SU-DHL-6 (cell line): ENCODE data around the gene PPM1M.

Experiments
- H2AFZ ChIP-seq: fragments of 200-600 bp; sonication (generic); 2 replicates; pipeline ENCODE4 v1.6.1; 2014; ENCODE audit warnings: low read depth, mild to moderate bottlenecking, moderate library complexity, mixed read lengths, antibody characterized with exemption, low read length; ENCODE audit not compliant: severe bottlenecking
- H3F3A ChIP-seq: fragments of 200-600 bp; shearing (Covaris generic); 2 replicates; pipeline ENCODE4 v1.6.0; 2016; ENCODE audit warnings: antibody characterized with exemption, mild to moderate bottlenecking; ENCODE audit not compliant: insufficient read depth
- H3K27ac ChIP-seq: fragments of 200-600 bp; sonication (generic); 2 replicates; pipeline ENCODE4 v1.5.1; 2016; ENCODE audit warnings: low read depth, mild to moderate bottlenecking, low read length, moderate library complexity, mixed read lengths
- H3K27me3 ChIP-seq: fragments of 200-600 bp; sonication (generic), shearing (Covaris generic); 2 replicates; pipeline ENCODE4 v1.6.0; 2014; ENCODE audit warnings: mild to moderate bottlenecking, low read length
- H3K36me3 ChIP-seq: fragments of 200-600 bp; sonication (generic); 2 replicates; pipeline ENCODE4 v1.6.1; 2014; ENCODE audit warnings: mild to moderate bottlenecking, low read length, mixed read lengths
- H3K4me2 ChIP-seq: fragments of 300-600, 200-600 bp; shearing (Covaris generic), sonication (generic); 2 replicates; pipeline ENCODE4 v1.6.0; 2014; ENCODE audit warnings: low read length, low read depth, mild to moderate bottlenecking; ENCODE audit not compliant: poor library complexity, severe bottlenecking
- H3K4me3 ChIP-seq: fragments of 200-600 bp; sonication (generic); 2 replicates; pipeline ENCODE4 v1.5.1; 2014; ENCODE audit warnings: antibody characterized with exemption, low read length, mild to moderate bottlenecking, mixed read lengths; ENCODE audit not compliant: insufficient read depth, poor library complexity, severe bottlenecking
- H3K79me2 ChIP-seq: fragments of 200-600 bp; sonication (generic); 2 replicates; pipeline ENCODE4 v1.6.1; 2014; ENCODE audit warnings: mild to moderate bottlenecking, low read length, moderate library complexity; ENCODE audit not compliant: insufficient read depth
- H3K9ac ChIP-seq: fragments of 200-600 bp; sonication (generic); 2 replicates; pipeline ENCODE4 v1.7.0; 2014; ENCODE audit warnings: mild to moderate bottlenecking, low read length
- H3K9me2 ChIP-seq: fragments of 200-600 bp; sonication (generic); replicated peaks from 2 replicates; pipeline ENCODE4 v1.6.1; 2014; ENCODE audit warnings: low read length; ENCODE audit not compliant: insufficient read depth
- H3K9me3 ChIP-seq: fragments of 200-600 bp; sonication (generic); 2 replicates; pipeline ENCODE4 v1.6.1; 2014; ENCODE audit warnings: low read length, mixed read lengths; ENCODE audit not compliant: insufficient read depth
- H4K20me1 ChIP-seq: fragments of 200-600 bp; sonication (generic); 2 replicates; pipeline ENCODE4 v1.6.1; 2014; ENCODE audit warnings: low read depth, mild to moderate bottlenecking, antibody characterized with exemption, low read length, moderate library complexity, mixed read lengths
- EZH2phosphoT487 ChIP-seq: fragments of 200-600 bp; sonication (generic), shearing (Covaris generic); conservative IDR thresholded peaks from 2 replicates; pipeline ENCODE4 v1.6.1; 2018; ENCODE audit warnings: mild to moderate bottlenecking, antibody characterized with exemption, low read length, moderate library complexity, mixed read lengths
- TF ChIP-seq, protein P1 (sequence below): fragments of 200-600 bp; sonication (generic); IDR thresholded peaks from one replicate; pipeline ENCODE4 v1.5.1; 2017; ENCODE audit warnings: antibody characterized with exemption, mild to moderate bottlenecking, low read length, moderate library complexity; ENCODE audit not compliant: insufficient read depth, poor library complexity, severe bottlenecking

Gene PPM1M

DNA sequence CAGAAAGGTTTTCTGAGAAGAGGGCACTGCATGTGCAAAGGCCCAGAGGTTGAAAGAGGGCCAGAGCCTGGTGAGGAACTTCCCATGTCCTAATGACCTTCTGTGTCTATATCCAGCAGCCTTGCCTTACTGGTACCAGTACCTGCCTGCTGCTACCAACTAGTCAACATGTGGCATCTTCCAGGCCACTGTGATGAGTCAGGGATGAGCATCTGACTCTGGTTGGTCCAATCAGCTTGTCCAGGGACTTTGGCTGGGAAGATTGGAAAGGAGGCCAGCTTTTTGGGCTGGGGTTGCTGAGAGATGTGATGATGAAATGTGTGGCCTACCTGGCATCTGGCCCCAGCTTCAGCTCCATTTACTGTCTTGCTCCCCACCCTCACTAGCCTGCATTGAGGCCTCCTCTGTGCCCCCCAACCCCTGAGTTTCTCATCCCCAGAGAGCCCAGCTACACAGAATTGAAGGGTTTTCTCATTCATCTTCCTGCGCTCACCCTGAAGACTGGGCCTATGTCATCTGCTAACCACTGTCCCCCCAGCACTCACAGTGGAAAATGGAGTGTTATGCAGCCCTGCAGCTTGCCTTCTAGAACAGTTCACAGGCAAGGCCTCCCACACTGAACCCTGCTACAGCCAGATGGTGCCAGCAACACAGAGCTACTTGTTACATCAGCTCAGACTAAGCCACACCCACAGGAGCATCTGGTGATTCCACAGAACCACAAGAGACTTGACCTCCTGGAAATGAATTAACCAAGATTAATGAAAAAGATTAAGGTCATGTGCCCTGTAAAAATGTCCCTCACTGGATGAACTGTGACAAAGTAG is 5.3 kb upstream of the PPM1M start:
- H3K4me2 ChIP-seq, result peak overlapping the region; percentile 58
- peak overlapping the region; percentile 7; the same call in 1 of the 2 replicates for H3K27ac ChIP-seq
- H2AFZ ChIP-seq, result no peak overlapping the region
- no peaks in the 10 kb centered on the region for H3K27me3 ChIP-seq
- no peaks in the 10 kb centered on the region for H3K36me3 ChIP-seq
- H3K4me3 ChIP-seq, result peak overlapping the region; percentile 73
- no peaks in the 10 kb centered on the region for H3F3A ChIP-seq
- peaks cover 23% of the 10 kb centered on the region; the same call in 1 of the 2 replicates for H3K79me2 ChIP-seq
- H3K9me2 ChIP-seq, result no peaks in the 10 kb centered on the region
- no peaks in the 10 kb centered on the region for H3K9me3 ChIP-seq
- TF ChIP-seq, protein P1, sequence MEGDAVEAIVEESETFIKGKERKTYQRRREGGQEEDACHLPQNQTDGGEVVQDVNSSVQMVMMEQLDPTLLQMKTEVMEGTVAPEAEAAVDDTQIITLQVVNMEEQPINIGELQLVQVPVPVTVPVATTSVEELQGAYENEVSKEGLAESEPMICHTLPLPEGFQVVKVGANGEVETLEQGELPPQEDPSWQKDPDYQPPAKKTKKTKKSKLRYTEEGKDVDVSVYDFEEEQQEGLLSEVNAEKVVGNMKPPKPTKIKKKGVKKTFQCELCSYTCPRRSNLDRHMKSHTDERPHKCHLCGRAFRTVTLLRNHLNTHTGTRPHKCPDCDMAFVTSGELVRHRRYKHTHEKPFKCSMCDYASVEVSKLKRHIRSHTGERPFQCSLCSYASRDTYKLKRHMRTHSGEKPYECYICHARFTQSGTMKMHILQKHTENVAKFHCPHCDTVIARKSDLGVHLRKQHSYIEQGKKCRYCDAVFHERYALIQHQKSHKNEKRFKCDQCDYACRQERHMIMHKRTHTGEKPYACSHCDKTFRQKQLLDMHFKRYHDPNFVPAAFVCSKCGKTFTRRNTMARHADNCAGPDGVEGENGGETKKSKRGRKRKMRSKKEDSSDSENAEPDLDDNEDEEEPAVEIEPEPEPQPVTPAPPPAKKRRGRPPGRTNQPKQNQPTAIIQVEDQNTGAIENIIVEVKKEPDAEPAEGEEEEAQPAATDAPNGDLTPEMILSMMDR, result no peak
- no peak for TF ChIP-seq EZH2phosphoT487
- H3K9ac ChIP-seq, result peak overlapping the region; percentile 89
- no peaks in the 10 kb centered on the region for H4K20me1 ChIP-seq

DNA sequence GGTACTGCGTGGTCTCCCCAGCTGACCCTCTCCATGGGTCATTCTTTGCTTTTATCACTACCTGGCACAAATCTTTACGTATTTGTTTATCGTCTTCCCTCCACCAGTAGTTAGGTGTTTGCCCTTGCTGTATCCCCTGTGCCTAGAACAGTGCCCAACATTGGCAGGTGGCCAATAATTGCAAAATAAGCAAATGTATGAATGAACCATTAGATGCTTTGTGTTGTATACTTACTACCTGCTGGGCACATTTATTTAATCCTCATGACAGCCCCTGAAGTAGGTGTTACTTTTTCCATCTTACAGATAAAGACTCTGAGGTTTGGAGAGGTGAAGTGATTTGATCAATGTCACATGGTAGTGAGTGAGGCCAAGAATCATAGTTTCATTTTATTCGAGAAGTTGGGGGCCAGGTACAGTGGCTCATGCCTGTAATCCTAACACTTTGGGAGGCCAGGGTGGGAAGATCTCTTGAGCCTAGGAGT is 4.6 kb upstream of the PPM1M start:
- no peak overlapping the region for H3K4me3 ChIP-seq
- 0 out of 2 replicates have a peak overlapping the region, but pooled peaks have one; percentile 7 for H3K27ac ChIP-seq
- H3K36me3 ChIP-seq, result no peaks in the 10 kb centered on the region
- no peaks in the 10 kb centered on the region for H3K27me3 ChIP-seq
- no peaks in the 10 kb centered on the region for H3K9me3 ChIP-seq
- no peak overlapping the region for H2AFZ ChIP-seq
- peaks cover 23% of the 10 kb centered on the region; the same call in 1 of the 2 replicates for H3K79me2 ChIP-seq
- H3K9me2 ChIP-seq, result no peaks in the 10 kb centered on the region
- no peak for TF ChIP-seq EZH2phosphoT487
- TF ChIP-seq, protein P1, result no peak
- no peak overlapping the region for H3K4me2 ChIP-seq
- H4K20me1 ChIP-seq, result no peaks in the 10 kb centered on the region
- no peak overlapping the region for H3K9ac ChIP-seq
- H3F3A ChIP-seq, result no peaks in the 10 kb centered on the region

DNA sequence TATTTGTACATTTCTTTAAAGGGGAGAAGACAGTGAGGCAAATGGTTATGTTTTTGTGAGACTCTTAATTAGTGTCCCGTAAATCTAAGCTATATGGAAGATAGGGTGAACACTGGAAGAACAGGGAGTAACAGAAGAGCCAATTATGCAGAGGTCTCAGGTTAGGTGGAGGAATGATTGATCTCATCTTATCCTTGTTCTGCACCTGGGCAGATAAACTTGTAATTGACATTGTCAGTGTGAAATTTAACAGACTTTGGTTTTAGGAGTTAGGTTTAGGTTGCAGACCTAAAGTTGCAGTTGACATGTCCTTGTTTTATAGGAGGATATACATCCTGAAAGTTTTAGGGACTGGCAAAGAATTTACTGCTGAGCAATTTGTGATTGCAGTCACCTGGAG is 3.5 kb upstream of the PPM1M start:
- no peak for TF ChIP-seq EZH2phosphoT487
- TF ChIP-seq, protein P1, result no peak
- Histone ChIP-seq H3K36me3 (no peaks in the 10 kb centered on the region), H3K9me3 (no peaks in the 10 kb centered on the region), H2AFZ (no peak overlapping the region), H4K20me1 (no peaks in the 10 kb centered on the region), H3K4me2 (no peak overlapping the region), H3K79me2 (peaks cover 18% of the 10 kb centered on the region; the same call in 1 of the 2 replicates), H3K27me3 (no peaks in the 10 kb centered on the region), H3K9me2 (no peaks in the 10 kb centered on the region), H3K27ac (no peak overlapping the region), H3F3A (no peaks in the 10 kb centered on the region), H3K9ac (no peak overlapping the region), H3K4me3 (no peak overlapping the region)
